AML-193 (cell line): ENCODE data around the gene TEX13A.
"Not testable (repeated sequence)": the region's sequence is repeated elsewhere in the genome, so short reads cannot be mapped to it uniquely, and the experiment has no call there.

Experiments used
- DNase-seq, 2 experiments: peaks; one replicate each; lab custom pipeline; 2025; lab: John Stamatoyannopoulos, UW

TEX13A gene

GRCh38 chrX:105220636-105221035, at the start of gene TEX13A:
Gene TEX13A, minus strand, starts transcription at chrX:105220694. Its CDS starts 297 bp downstream, at chrX:105220397.
- no peak for DNase-seq

- DNase-seq: no peak
These were observed 48.9 kb upstream of the TEX13A start for GRCh38 chrX:105269386-105269785.

- no peak for DNase-seq
These were observed 46.7 kb upstream of the TEX13A start for GRCh38 chrX:105267167-105267566.

GRCh38 chrX:105266456-105266855, 46.0 kb upstream of the TEX13A start:
- no peak for DNase-seq

- no peak for DNase-seq
These were observed 44.6 kb upstream of the TEX13A start for GRCh38 chrX:105265093-105265492.

GRCh38 chrX:105263801-105264200, 43.3 kb upstream of the TEX13A start:
- no peak for DNase-seq

GRCh38 chrX:105263171-105263570, 42.7 kb upstream of the TEX13A start:
- DNase-seq: no peak

- no peak for DNase-seq
These were observed 40.0 kb upstream of the TEX13A start for GRCh38 chrX:105260291-105261043.

- no peak for DNase-seq
These were observed 20.6 kb upstream of the TEX13A start for GRCh38 chrX:105241056-105241455.

- DNase-seq: not testable (repeated sequence)
These were observed 16.9 kb upstream of the TEX13A start for GRCh38 chrX:105237407-105237806.

- DNase-seq: no peak
These were observed 8.7 kb upstream of the TEX13A start for GRCh38 chrX:105229146-105229545.

GRCh38 chrX:105228602-105229001, 8.1 kb upstream of the TEX13A start:
- no peak for DNase-seq

GRCh38 chrX:105226499-105226898, 6.0 kb upstream of the TEX13A start:
- no peak for DNase-seq

GRCh38 chrX:105221374-105221773, 880 bp upstream of the TEX13A start:
- DNase-seq: no peak

- DNase-seq: no peak
These were observed 766 bp downstream of the TEX13A start for GRCh38 chrX:105219454-105220401.

GRCh38 chrX:105211066-105211575, 9.4 kb downstream of the TEX13A start:
- no peak for DNase-seq

- no peak for DNase-seq
These were observed 10.2 kb downstream of the TEX13A start for GRCh38 chrX:105210258-105210657.

GRCh38 chrX:105209406-105209805, 11.1 kb downstream of the TEX13A start:
- no peak for DNase-seq

GRCh38 chrX:105191878-105192277, 28.6 kb downstream of the TEX13A start:
- no peak for DNase-seq

GRCh38 chrX:105190252-105190853, 30.1 kb downstream of the TEX13A start:
- DNase-seq: no peak

GRCh38 chrX:105189093-105189492, 31.4 kb downstream of the TEX13A start:
- DNase-seq: no peak

GRCh38 chrX:105179644-105180043, 40.9 kb downstream of the TEX13A start:
- DNase-seq: no peak
